Ramos (cell line): ENCODE measurements around the gene B3GNT7.
"Not testable (repeated sequence)": the region's sequence is repeated elsewhere in the genome, so short reads cannot be mapped to it uniquely, and the experiment has no call there.

Experiments used
- in situ Hi-C: fragments of 300-500 bp; cut with MboI; formaldehyde crosslinking; loops from one replicate; pipeline ENCODE4 v1.14.3; 2022; ENCODE audit warnings: low sequenced_read_pairs; ENCODE audit not compliant: unreplicated experiment

B3GNT7 gene

GRCh38 chr2:231395188-231396057 lies at the start of gene B3GNT7:
B3GNT7 (plus strand) TSS chr2:231395710; CDS start chr2:231395804, 94 bp downstream.
- in situ Hi-C loops: no loop called here

DNA sequence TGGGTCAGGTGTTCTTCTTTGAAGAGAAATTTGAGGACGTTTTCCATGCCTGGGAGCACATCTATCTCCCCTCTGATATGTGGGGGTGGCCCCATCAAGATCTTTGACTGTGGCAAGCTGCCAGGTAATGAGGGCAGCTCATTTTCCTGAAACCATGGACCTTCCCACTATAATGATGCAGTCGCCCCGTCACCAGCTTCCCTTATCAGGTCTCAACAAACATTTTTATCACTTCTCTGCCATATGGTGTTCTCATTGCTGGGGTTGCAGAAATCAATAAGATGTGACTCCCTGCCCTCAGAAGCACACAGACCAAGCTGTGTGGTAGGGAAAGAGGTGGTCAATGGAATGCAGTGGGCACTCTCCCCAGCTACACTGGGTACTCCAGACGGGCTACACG lies 48.4 kb upstream of the B3GNT7 start:
- in situ Hi-C loops: no loop called here

DNA sequence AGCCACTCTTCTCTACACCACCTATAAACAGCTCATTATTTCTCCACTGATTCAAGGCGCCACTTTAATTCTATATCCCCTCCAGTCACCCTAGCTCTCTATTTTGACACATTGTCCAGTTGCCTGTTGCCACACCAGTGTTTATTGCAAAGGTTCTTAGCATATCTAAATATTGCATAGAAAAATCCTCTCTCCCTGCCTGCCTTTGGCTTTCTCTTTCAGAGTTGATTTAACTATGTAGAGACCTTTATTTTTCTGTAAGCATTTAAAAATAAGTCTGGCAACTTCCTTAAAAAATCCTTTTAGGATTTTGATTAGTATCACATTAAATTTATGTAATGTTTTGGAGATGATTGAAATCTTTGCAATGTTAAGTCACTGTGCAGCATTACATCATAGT lies 47.9 kb upstream of the B3GNT7 start:
- in situ Hi-C loops: no loop called here

DNA sequence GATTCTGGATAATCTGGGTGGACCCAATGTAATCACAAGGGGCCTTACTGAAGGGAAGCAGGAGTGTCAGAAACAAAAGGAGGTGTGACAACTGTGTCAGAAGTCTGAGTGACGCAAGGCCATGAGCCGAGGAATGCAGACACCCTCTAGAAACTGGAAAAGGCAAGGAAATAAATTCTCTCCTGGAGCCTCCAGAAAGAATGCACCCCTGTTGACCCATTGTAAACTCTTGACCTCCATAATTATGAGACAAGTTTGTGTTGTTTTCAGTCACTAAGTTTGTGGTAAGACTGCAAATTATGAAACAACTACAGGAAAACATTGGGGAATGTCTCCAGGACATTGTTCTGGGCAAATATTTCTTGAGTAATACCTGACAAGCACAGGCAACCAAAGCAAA lies 47.3 kb upstream of the B3GNT7 start:
- in situ Hi-C loops: no loop called here

GRCh38 chr2:231348704-231349373 lies 46.7 kb upstream of the B3GNT7 start:
- in situ Hi-C loops: no loop called here

DNA sequence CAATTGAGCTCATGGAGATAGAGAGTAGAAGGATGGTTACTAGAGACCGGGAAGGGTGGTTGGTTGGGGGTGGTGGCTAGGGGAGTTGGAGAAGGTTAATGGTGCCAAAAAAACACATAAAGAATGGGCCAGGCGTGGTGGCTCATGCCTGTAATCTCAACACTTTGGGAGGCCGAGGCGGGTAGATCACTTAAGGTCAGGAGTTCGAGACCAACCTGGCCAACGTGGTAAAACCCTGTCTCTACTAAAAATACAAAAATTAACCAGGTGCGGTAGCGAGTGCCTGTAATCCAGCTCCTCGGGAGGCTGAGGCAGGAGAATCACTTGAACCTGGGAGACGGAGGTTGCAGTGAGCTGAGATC lies 46.2 kb upstream of the B3GNT7 start:
- in situ Hi-C loops: not testable (repeated sequence)

DNA sequence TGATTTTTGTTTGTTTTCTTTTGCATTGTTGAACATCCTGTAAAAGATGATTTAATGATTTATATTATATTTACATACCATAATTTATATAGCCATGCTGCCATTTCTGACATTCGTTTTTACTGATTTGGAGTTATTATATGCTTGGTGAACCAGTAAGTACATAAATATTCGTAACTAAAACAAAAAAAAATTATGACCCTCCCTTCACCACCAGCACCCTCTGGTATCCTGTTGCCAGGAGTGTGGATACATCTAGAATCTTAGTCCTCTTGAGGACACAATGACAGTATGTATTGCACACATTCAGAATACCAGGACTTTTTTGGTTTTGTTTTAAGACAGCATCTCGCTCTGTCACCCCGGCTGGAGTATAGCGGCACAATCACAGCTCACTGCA lies 43.9 kb upstream of the B3GNT7 start:
- in situ Hi-C loops: no loop called here

DNA sequence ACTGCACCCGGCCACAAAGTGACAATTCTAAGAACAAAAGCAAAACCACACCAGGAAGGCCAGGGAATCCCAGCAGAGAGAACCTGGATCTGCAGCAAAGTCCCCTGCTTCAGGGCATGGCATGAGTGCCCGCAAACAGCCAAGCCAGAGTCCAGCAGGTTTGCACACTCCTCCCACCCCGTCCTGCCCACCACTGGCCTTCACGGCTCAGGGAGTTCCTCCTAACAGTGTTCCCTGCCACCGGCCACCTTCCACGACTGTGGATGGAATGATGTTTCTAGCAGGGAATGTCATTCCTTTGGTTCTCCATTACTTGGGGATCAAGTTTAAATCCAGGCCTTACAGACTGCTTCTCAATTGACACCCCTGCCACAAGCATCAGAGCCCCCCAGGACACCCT lies 42.0 kb upstream of the B3GNT7 start:
- in situ Hi-C loops: no loop called here

DNA sequence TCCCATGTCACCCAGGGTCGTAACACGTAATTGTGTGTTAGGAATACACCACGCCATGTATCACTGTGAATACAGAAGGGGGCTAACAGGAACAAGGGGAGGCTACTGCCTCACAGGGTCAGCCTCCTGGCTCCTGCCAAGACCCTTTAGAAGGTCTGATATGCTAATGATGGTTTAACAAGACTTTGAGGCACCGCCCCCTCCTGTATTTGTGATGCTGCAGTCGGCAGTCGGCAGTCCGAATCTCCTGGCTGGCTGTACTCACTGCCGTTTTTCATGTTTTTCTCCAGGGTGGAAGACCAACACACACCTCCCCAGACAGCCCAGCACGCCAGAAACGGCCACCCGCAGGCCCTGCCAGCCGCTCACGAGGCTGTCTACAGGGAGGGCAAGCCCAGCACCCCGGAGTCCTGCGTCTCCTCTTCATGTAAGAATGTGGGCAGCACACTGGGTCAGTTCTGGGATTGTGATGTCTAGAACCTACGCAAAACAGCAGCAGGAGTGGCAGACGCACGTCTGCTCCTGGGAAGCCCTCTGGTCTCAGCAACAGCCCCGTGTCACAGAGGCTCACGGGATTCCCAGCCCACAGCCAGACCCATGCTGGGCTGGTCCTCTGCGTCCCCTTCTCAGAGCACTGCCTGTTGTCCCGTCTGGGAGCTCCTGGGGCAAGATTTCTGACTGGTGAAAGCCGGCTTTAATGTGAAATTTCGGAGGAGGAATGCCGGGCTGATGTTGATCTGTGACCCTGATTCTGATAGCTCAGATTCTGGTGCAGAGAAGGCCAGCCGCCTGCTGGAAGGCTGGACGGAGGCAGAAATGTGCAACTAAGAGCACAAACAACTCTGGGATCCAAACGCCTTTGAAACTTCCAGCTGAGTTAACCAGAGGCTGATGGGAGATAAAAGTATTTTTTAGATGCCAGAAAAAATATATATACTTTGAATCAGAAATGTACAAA lies 39.7 kb upstream of the B3GNT7 start:
- in situ Hi-C loops: no loop called here

GRCh38 chr2:231356466-231356844 lies 39.1 kb upstream of the B3GNT7 start:
- in situ Hi-C loops: no loop called here

GRCh38 chr2:231357048-231357447 lies 38.5 kb upstream of the B3GNT7 start:
- in situ Hi-C loops: no loop called here

DNA sequence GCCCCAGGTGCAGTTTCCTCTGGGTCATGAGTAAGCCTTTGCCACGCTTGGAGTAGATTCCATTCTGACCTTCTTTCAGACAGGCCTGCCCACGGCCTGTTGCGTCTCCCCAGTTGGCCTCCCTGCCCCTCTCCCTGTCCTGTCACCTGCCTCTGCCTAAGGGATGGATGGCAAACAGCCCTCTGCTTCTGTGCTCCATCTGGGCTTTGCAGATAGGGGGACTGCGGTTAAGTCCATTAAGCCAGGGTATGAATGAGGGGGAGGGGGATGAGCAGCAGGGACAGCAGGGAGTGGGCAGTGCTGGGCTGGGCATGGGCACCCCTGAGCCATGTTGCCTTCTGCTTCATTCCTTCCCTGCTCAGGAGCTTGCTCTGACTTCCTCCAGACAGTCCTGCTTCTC lies 37.6 kb upstream of the B3GNT7 start:
- in situ Hi-C loops: no loop called here

DNA sequence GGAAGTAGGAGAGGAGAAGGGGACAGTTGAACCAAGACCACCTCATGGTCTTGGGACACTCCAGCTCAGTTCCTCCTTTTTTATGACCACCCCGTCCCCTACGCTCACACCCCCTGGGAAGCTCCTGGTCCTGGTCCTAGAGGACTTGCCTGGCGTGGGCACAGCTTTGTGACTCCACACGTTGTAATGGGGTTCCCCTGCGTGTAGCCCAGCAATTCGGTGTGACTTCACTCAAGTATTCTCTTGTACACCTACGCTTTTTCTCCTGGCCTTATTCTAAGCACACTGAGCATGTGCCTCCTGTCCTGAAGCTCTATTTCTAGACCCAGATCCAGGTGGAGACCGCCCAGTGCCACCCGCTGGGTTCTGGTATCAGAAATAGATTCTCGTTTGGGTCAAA lies 36.1 kb upstream of the B3GNT7 start:
- in situ Hi-C loops: no loop called here

DNA sequence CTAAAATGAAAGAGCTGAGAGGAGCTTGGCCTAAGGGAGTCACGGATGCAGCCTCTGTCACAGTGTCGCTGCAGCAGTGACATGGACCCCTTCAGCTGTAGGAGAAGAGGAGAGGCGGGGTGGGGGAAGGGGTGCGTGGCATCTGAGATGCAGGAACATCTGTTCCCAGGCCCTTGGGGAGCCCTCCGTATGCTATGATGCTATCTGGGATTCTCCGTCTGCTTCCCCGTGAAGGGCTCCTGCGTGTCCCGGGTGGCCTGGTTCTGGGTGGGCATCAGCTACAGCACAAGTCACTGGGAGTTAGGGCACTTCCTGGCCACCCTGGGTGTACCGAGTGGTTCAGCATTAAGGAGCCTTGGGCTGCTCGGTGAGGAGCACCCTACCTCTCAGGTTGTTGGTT lies 35.6 kb upstream of the B3GNT7 start:
- in situ Hi-C loops: no loop called here

GRCh38 chr2:231360401-231360800 lies 35.1 kb upstream of the B3GNT7 start:
- in situ Hi-C loops: no loop called here

GRCh38 chr2:231360881-231361371 lies 34.6 kb upstream of the B3GNT7 start:
- in situ Hi-C loops: no loop called here

- in situ Hi-C loops: no loop called here
These were observed 33.6 kb upstream of the B3GNT7 start for GRCh38 chr2:231361701-231362554.

DNA sequence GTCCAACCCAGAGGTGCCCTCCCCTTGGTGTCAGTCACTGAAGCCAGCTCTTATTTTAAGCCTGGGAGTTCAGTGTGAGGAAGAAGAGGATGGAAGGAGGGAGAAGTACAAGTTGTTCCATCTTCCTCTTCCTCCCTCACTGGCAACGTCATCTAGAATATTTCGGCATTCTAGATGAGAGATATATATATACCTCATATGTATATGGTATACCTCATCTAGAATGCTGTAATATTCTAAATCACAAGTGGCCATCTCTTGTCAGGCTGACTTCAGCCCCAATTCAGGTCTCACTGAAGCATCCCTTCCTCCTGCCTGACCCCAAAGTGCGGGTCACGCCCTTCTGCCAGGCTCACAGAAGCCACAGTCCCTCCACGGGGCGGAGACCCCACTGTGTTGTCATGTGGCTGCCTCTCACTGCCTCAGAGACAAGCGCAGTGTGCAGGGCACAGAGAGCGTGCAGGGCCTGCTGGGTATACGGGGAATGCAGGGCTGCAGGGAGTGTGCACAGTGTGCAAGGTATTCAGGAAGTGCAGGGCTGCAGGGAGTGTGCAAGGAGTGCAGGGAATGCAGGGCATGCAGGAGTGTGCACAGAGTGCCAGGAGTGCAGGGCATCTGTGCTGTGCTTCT lies 32.8 kb upstream of the B3GNT7 start:
- in situ Hi-C loops: no loop called here

DNA sequence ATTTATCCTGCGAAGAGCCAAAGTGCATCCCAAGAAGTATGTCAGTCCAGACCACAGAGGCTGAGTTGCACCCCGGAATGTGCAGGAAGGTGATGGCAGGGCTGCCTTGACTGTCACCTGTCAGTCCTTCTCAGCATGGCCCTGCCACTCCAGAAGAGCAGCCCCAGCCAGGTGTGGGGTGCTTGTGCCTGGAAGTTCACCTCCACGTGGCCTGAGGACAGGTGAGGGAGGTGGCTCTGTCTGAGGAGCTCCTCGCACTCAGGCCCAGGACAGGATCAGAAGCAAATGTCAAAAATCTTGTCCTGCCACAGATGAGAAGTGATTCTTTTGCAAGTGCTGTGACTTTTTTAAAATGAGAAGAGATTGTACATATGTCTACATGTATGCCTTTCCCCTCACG lies 31.4 kb upstream of the B3GNT7 start:
- in situ Hi-C loops: no loop called here
